HG02678 (cell line): ENCODE results near the gene KANSL2.
"Not testable (repeated sequence)": the region's sequence is repeated elsewhere in the genome, so short reads cannot be mapped to it uniquely, and the experiment has no call there.

Source experiments
- ATAC-seq: cut with Tn5 transposase; IDR thresholded peaks from one replicate; pipeline ENCODE4 v1.9.1; 2021; ENCODE audit warnings: mild to moderate bottlenecking, moderate library complexity; ENCODE audit not compliant: unreplicated experiment

Gene KANSL2

GRCh38 chr12:48686037-48686595 lies 4.1 kb upstream of the KANSL2 start:
- no peak for ATAC-seq

- ATAC-seq = no peak
These were observed 1.5 kb upstream of the KANSL2 start for GRCh38 chr12:48683534-48683933.

GRCh38 chr12:48682927-48683326 lies 889 bp upstream of the KANSL2 start:
- no peak for ATAC-seq

GRCh38 chr12:48682533-48682905 lies 481 bp upstream of the KANSL2 start:
- not testable (repeated sequence) for ATAC-seq

- ATAC-seq = no peak
These were observed 684 bp downstream of the KANSL2 start for GRCh38 chr12:48681399-48681709.

- ATAC-seq = no peak
These were observed 1.2 kb downstream of the KANSL2 start for GRCh38 chr12:48680861-48681260.

- ATAC-seq = no peak
These were observed 3.4 kb downstream of the KANSL2 start for GRCh38 chr12:48678551-48679185.

GRCh38 chr12:48671231-48671856 lies 10.7 kb downstream of the KANSL2 start:
- ATAC-seq = no peak

GRCh38 chr12:48668996-48669395 lies 13.0 kb downstream of the KANSL2 start:
- ATAC-seq = no peak

- ATAC-seq = no peak
These were observed 22.2 kb downstream of the KANSL2 start for GRCh38 chr12:48659863-48660262.

- ATAC-seq = no peak
These were observed 30.4 kb downstream of the KANSL2 start for GRCh38 chr12:48651681-48652080.

GRCh38 chr12:48645354-48645753 lies 36.7 kb downstream of the KANSL2 start:
- ATAC-seq = not testable (repeated sequence)

- ATAC-seq = no peak
These were observed 39.0 kb downstream of the KANSL2 start for GRCh38 chr12:48643011-48643410.

- not testable (repeated sequence) for ATAC-seq
These were observed 40.1 kb downstream of the KANSL2 start for GRCh38 chr12:48641752-48642555.

GRCh38 chr12:48640854-48641253 lies 41.2 kb downstream of the KANSL2 start:
- ATAC-seq = no peak

- ATAC-seq = no peak
These were observed 41.6 kb downstream of the KANSL2 start for GRCh38 chr12:48640428-48640827.

- no peak for ATAC-seq
These were observed 51.0 kb downstream of the KANSL2 start for GRCh38 chr12:48631071-48631470.

- ATAC-seq = no peak
These were observed 51.7 kb downstream of the KANSL2 start for GRCh38 chr12:48630346-48630745.

GRCh38 chr12:48629541-48629940 lies 52.5 kb downstream of the KANSL2 start:
- ATAC-seq = no peak

GRCh38 chr12:48627556-48627955 lies 54.5 kb downstream of the KANSL2 start:
- no peak for ATAC-seq

- ATAC-seq = not testable (repeated sequence)
These were observed 59.0 kb downstream of the KANSL2 start for GRCh38 chr12:48622997-48623396.

- peak; percentile 68 for ATAC-seq
These were observed 63.5 kb downstream of the KANSL2 start for GRCh38 chr12:48618541-48618940.
